Measurements from ENCODE around the gene ARHGAP31.

ARHGAP31 gene

GRCh38 chr3:119343719-119344118, 49.5 kb downstream of the ARHGAP31 start:
- DNase-seq (ENCODE audit: low read depth in 1 of 2, low spot score in 1 of 2) = no peak
- TF ChIP-seq CTCF (IDR thresholded peaks at IDR 0.05; ENCODE audit: insufficient read depth, low read length) (no peak), REST (IDR thresholded peaks at IDR 0.05; ENCODE audit: insufficient replicate concordance, low read depth) (no peak)
- Histone ChIP-seq H3K27ac (replicated peaks) (no peak overlapping the region), H3K4me3 (replicated peaks; ENCODE audit: insufficient read depth, low read length) (no peak overlapping the region), H3K27me3 (ENCODE audit: insufficient read depth, poor library complexity, severe bottlenecking) (no peaks in the 10 kb centered on the region)

- Histone ChIP-seq H3K4me3 (replicated peaks; ENCODE audit: insufficient read depth, low read length) (no peak overlapping the region), H3K27me3 (ENCODE audit: insufficient read depth, poor library complexity, severe bottlenecking) (no peaks in the 10 kb centered on the region)
Measured at GRCh38 chr3:119346076-119346496, 51.9 kb downstream of the ARHGAP31 start.

GRCh38 chr3:119347036-119347435, 52.9 kb downstream of the ARHGAP31 start:
- no peak overlapping the region for H3K4me3 ChIP-seq (replicated peaks; ENCODE audit: insufficient read depth, low read length)
- no peak overlapping the region for H3K27ac ChIP-seq (replicated peaks)
- no peak for TF ChIP-seq SPI1 (IDR thresholded peaks at IDR 0.05; ENCODE audit: borderline replicate concordance, low read depth)
- no peak for TF ChIP-seq CTCF (IDR thresholded peaks at IDR 0.05; ENCODE audit: insufficient read depth, low read length)
- TF ChIP-seq REST (IDR thresholded peaks at IDR 0.05; ENCODE audit: insufficient replicate concordance, low read depth) = no peak
- no peak for TF ChIP-seq GABPA (IDR thresholded peaks at IDR 0.05; ENCODE audit: low read depth)
- TF ChIP-seq POLR2AphosphoS5 (IDR thresholded peaks at IDR 0.05; ENCODE audit: low read depth) = no peak
- H3K27me3 ChIP-seq (ENCODE audit: insufficient read depth, poor library complexity, severe bottlenecking) = no peaks in the 10 kb centered on the region
- no peak for DNase-seq (ENCODE audit: low read depth in 1 of 2, low spot score in 1 of 2)

More at GRCh38 chr3:119346076-119346496, 51.9 kb downstream of the ARHGAP31 start:
- H3K27ac ChIP-seq (replicated peaks) = no peak overlapping the region
- TF ChIP-seq CTCF (IDR thresholded peaks at IDR 0.05; ENCODE audit: insufficient read depth, low read length) = no peak
- no peak for TF ChIP-seq POLR2AphosphoS5 (IDR thresholded peaks at IDR 0.05; ENCODE audit: low read depth)
- TF ChIP-seq REST (IDR thresholded peaks at IDR 0.05; ENCODE audit: insufficient replicate concordance, low read depth) = no peak
- no peak for TF ChIP-seq GABPA (IDR thresholded peaks at IDR 0.05; ENCODE audit: low read depth)
- no peak for TF ChIP-seq SPI1 (IDR thresholded peaks at IDR 0.05; ENCODE audit: borderline replicate concordance, low read depth)
- DNase-seq (ENCODE audit: low read depth in 1 of 2, low spot score in 1 of 2) = no peak
